ENCODE data around the gene PRM2.
"Not testable (repeated sequence)": the region's sequence is repeated elsewhere in the genome, so short reads cannot be mapped to it uniquely, and the experiment has no call there.

The PRM2 gene

GRCh38 chr16:11308493-11309283, 32.4 kb upstream of the PRM2 start:
- in situ Hi-C loops (cut with HindIII; ENCODE audit: low pct_ligation_motif_present, low pct_unique_long_range_greater_than_20kb, low sequenced_read_pairs): no loop called here
- DNase-seq: no peak

GRCh38 chr16:11307639-11308492, 31.6 kb upstream of the PRM2 start:
- in situ Hi-C loops (cut with HindIII; ENCODE audit: low pct_ligation_motif_present, low pct_unique_long_range_greater_than_20kb, low sequenced_read_pairs): no loop called here
- DNase-seq: no peak

GRCh38 chr16:11306997-11307638, 30.8 kb upstream of the PRM2 start:
- DNase-seq: no peak
- in situ Hi-C loops (cut with HindIII; ENCODE audit: low pct_ligation_motif_present, low pct_unique_long_range_greater_than_20kb, low sequenced_read_pairs): no loop called here

- in situ Hi-C loops (cut with HindIII; ENCODE audit: low pct_ligation_motif_present, low pct_unique_long_range_greater_than_20kb, low sequenced_read_pairs): no loop called here
These were observed 30.1 kb upstream of the PRM2 start for GRCh38 chr16:11306381-11306780.

GRCh38 chr16:11303405-11304138, 27.3 kb upstream of the PRM2 start:
- in situ Hi-C loops (cut with HindIII; ENCODE audit: low pct_ligation_motif_present, low pct_unique_long_range_greater_than_20kb, low sequenced_read_pairs): no loop called here
- no peak for DNase-seq

More at GRCh38 chr16:11306381-11306780, 30.1 kb upstream of the PRM2 start:
- no peak for DNase-seq

GRCh38 chr16:11302977-11303376, 26.7 kb upstream of the PRM2 start:
- in situ Hi-C loops (cut with HindIII; ENCODE audit: low pct_ligation_motif_present, low pct_unique_long_range_greater_than_20kb, low sequenced_read_pairs): no loop called here
- no peak for DNase-seq

- no peak for DNase-seq
- in situ Hi-C loops (cut with HindIII; ENCODE audit: low pct_ligation_motif_present, low pct_unique_long_range_greater_than_20kb, low sequenced_read_pairs): no loop called here
These were observed 25.6 kb upstream of the PRM2 start for GRCh38 chr16:11301645-11302501.

GRCh38 chr16:11300560-11300892, 24.2 kb upstream of the PRM2 start:
- in situ Hi-C loops (cut with HindIII; ENCODE audit: low pct_ligation_motif_present, low pct_unique_long_range_greater_than_20kb, low sequenced_read_pairs): no loop called here
- DNase-seq: no peak

GRCh38 chr16:11299865-11300559, 23.7 kb upstream of the PRM2 start:
- no peak for DNase-seq
- in situ Hi-C loops (cut with HindIII; ENCODE audit: low pct_ligation_motif_present, low pct_unique_long_range_greater_than_20kb, low sequenced_read_pairs): no loop called here

- in situ Hi-C loops (cut with HindIII; ENCODE audit: low pct_ligation_motif_present, low pct_unique_long_range_greater_than_20kb, low sequenced_read_pairs); DNase-seq: not testable (repeated sequence)
These were observed 22.8 kb upstream of the PRM2 start for GRCh38 chr16:11298950-11299547.

- in situ Hi-C loops (cut with HindIII; ENCODE audit: low pct_ligation_motif_present, low pct_unique_long_range_greater_than_20kb, low sequenced_read_pairs): no loop called here
- DNase-seq: no peak
These were observed 22.0 kb upstream of the PRM2 start for GRCh38 chr16:11298143-11298900.

- in situ Hi-C loops (cut with HindIII; ENCODE audit: low pct_ligation_motif_present, low pct_unique_long_range_greater_than_20kb, low sequenced_read_pairs): no loop called here
- peak; percentile 87 for DNase-seq
These were observed 21.3 kb upstream of the PRM2 start for GRCh38 chr16:11297492-11298142.

- in situ Hi-C loops (cut with HindIII; ENCODE audit: low pct_ligation_motif_present, low pct_unique_long_range_greater_than_20kb, low sequenced_read_pairs): no loop called here
- no peak for DNase-seq
These were observed 20.6 kb upstream of the PRM2 start for GRCh38 chr16:11296706-11297491.

GRCh38 chr16:11296351-11296705, 20.0 kb upstream of the PRM2 start:
- in situ Hi-C loops (cut with HindIII; ENCODE audit: low pct_ligation_motif_present, low pct_unique_long_range_greater_than_20kb, low sequenced_read_pairs): no loop called here
- no peak for DNase-seq

- in situ Hi-C loops (cut with HindIII; ENCODE audit: low pct_ligation_motif_present, low pct_unique_long_range_greater_than_20kb, low sequenced_read_pairs): no loop called here
- no peak for DNase-seq
These were observed 19.4 kb upstream of the PRM2 start for GRCh38 chr16:11295672-11296071.

All from ACHN (cell line).